Activated CD4-positive, alpha-beta T cell treated with anti-CD3 and anti-CD28 coated beads, Interleukin-2, Interleukin-4, amounts not matched to agents 100 ng/mL and 50 ng/mL, durations not matched to agents 16 hours and 8 hours (primary cell): ENCODE results near the gene NMUR1.

Source experiments
- DNase-seq: peaks from one replicate; pipeline ENCODE4 v3.0.0-alpha.2; 2020; ENCODE audit warnings: low spot score

The NMUR1 gene

GRCh38 chr2:231554327-231554726, 24.1 kb upstream of the NMUR1 start:
- DNase-seq = no peak

DNA sequence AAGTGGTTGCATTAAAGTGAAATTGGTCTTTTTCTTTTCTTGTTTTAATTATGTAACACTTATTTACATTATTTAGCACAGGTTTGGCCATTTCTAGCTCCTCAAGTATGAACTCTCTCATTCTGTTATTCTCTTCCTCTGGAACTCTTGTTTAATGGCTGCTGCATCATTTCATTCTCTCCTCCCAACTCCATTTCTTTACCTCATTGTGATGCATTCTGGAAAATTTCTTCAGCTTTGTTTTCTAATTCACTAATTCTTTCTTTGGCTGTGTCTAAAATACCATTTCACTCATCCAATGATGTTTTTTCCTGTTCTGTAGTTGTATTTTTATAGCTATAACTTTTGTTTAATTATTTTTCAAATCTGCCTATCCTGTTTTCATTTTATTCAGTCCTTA, 22.5 kb upstream of the NMUR1 start:
- no peak for DNase-seq

- DNase-seq = no peak
Observed at GRCh38 chr2:231549446-231550239, 19.4 kb upstream of the NMUR1 start.

- no peak for DNase-seq
Observed at GRCh38 chr2:231548752-231549151, 18.5 kb upstream of the NMUR1 start.

DNA sequence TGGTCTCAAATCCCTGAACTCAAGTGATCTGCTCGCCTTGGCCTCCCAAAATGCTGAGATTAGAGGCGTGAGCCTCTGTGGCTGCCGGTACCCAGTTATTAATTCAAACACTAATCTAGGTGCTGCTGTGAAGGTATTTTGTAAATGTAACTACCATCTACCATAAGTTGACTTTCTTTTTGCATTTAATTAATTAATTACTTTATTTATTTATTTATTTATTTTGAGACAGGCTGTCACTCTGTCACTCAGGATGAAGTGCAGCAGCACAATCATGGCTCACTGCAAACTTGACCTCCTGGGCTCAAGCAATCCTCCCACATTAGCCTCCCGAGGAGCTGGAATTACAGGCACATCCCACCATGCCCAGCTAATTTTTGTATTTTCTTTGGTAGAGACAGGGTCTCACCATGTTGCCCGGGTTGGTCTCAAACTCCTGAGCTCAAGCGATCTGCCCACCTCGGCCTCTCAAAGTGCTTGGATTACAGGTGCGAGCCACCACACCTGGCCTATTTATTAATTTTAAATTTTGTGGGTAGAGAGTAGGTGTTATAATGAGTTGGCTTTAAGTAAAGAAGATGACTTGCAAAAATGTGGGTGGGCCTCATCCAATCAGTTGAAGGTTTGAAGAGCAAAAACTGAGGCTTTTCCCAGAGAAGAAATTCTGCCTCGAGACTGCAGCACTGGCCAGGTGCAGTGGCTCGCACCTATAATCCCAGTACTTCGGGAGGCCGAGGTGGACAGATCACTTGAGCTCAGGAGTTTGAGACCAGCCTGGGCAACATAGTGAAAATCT, 17.3 kb upstream of the NMUR1 start:
- DNase-seq = no peak

- no peak for DNase-seq
Observed at GRCh38 chr2:231546014-231546715, 15.9 kb upstream of the NMUR1 start.

GRCh38 chr2:231545105-231545902, 15.1 kb upstream of the NMUR1 start:
- DNase-seq = peak; percentile 91

GRCh38 chr2:231542136-231542535, 11.9 kb upstream of the NMUR1 start:
- no peak for DNase-seq

GRCh38 chr2:231541645-231542044, 11.4 kb upstream of the NMUR1 start:
- DNase-seq = peak; percentile 10

DNA sequence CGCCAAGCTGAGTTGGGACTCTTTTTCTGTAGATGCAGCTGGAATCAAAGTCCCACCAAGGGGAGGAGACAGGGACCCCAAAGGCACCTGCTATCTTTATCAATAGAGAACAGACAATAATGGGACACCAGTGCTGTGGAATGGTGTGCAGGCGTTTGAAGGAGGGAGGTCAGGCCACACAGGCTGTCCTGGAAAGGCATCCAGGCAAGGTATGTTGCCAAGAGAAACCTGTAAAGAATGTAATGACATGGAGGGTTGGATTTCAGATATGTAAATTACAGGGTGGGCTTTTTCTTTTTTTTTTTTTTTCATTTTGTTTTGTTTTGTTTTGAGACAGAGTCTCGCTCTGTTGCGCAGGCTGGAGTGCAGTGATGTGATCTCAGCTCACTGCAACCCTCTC, 9.7 kb upstream of the NMUR1 start:
- no peak for DNase-seq

DNA sequence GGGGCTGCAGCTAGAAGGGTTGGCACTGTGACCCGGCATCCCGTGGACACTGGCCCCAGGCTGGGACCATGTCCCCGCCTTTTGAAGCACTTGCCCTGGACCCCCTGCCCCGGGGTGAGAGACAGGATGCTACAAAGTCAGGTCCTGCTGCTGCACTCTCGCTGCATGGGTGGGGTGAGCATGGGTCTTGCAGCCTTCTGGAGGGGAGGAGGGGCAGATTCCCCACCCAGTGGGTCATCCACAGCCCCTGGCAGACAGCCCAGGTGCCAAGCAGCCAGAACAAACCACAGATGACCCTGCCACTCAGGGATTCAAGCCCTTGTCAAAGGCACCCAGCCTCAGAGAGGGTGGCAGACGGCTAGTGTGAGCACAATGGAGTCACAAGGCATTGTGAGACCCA, 5.7 kb upstream of the NMUR1 start:
- DNase-seq = no peak

- no peak for DNase-seq
Observed at GRCh38 chr2:231533777-231534125, 3.5 kb upstream of the NMUR1 start.

DNA sequence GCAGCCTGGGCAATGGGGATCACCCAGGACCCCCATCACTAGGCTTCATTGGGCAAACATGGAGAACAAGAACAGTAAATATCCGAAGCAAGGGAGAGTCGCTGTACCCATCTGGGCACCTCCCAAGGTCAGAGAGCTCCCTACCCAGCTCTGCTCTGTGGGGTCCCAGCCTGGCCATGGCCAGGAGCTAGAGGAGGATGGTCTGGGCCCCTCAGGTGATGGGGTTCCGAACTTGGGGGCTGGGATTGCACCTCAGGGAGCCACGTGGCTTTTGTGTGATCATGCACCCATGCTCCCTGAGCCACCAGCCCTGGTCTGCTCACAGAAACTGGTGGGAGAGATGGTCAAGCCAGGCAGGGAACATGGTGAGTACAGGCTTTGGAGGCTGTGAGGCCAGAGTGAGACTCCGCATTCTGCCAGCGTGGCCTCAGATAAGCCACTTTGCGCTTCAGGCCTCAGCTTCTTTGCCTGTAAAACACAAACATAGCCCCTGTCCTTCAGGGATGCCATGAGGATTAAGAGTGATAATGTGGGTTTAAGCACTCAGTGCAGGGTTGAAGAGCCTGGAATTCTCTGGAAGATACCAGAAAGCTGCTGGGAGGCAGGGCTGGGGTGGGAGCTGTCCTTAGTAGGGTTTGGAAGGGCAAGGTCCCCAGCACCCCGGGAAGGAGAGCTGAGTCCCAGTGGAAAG, 3.0 kb upstream of the NMUR1 start:
- DNase-seq = no peak

DNA sequence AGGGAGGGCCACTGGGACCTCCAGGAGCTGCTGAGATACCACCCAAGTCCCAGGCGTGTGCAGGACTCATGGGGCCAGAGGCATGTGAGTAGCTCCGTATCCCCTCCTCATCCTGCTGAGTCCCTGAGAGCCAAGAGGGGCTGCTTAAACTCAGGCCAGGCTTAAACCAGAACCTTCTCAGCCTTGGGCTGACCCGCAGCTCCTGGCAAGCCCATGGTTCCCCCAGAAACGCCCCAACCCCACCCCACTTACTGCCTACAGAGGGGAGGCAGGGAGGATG, 2.5 kb upstream of the NMUR1 start:
- no peak for DNase-seq

GRCh38 chr2:231531883-231532755, 1.9 kb upstream of the NMUR1 start:
- no peak for DNase-seq

DNA sequence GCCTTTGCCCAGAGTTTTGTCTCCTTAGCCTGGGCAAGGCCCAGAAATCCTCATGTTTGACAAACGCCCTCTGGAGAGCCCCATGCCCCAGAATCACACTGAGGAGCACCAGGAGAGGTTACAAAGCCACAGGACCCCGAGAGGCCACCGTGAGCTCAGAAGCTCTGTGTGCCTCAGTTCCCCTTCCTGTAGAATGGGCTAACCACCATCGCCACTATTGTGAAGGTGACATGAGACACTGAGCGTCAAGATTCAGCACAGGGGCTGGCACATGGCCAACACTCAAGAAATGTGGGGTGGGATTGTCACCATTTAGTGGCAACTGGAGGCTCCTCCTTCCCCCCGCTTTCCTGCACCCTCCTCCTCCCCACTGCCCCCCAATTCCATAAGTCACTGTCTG, 1.2 kb upstream of the NMUR1 start:
- DNase-seq = no peak

DNA sequence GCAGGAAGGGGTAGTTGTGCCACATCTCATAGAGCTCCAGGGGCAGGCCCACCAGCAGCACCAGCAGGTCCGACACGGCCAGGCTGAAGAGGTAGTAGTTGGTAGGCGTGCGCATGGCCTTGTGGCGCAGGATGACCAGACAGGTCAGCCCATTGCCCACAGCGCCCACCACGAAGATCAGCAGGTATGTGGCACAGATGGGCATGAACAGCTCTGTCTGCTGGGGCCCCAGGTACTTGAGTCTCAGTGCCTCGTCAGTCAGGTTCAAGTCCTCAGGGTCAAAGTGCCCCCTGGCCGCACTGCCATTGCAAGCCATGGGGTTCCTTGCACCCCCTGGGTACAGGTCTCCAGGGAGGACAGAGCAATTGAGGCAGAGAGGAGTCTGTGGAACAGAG, 1.6 kb downstream of the NMUR1 start:
- DNase-seq = no peak

DNA sequence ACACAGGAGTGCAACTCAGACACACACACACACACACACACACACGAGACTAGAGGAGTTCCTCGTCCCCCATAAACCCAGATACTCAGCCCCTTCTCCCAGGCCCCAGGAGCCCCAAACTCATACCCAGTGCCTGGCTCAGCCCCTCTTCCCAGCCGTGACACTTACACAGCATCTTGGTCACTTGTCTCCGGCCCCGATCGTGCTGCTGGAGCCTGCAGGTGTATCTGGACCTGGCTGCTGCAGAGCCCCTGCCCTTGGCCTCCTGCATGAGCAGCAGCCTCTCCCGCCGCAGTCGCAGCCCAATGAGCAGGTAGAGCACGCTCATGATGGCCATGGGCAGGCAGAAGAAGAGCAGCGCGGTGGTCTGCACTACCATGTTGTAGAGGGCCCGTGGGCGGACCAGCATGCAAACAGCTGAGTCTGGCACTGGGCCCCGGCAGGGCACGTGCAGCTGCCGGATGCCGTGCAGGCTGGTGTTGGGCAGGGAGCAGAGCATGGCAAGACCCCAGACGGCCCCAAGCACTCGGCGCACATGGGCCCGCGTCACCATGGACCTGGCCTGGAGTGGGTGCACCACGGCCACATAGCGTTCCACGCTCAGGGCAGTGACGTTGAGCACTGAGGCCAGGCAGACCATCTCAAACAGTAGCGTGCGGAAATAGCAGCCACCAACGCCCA, 2.1 kb downstream of the NMUR1 start:
- no peak for DNase-seq

DNA sequence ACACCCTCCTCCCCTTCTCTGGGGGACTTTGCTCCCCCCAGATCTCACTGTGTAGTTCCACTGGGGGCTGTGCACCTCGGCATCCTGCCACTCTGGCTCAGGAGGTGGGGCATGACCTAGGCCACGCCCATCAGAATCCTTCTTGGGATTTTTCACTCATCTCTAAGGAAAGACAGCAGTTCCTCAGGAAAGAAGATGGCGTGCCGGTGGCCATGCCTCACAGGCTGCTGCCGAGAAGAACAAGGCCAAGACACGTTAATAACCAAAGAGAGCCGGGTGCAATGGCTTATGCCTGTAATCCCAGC, 3.2 kb downstream of the NMUR1 start:
- DNase-seq = no peak

GRCh38 chr2:231526341-231527090, 3.7 kb downstream of the NMUR1 start:
- no peak for DNase-seq
